HepG2 (cell line): ENCODE data around the gene RUVBL1. TPM values are rescaled to one million over a fixed set of nuclear protein-coding genes. Genes with fewer than 3 reads are reported as not detected.

ENCODE experiments used
- ATF3 ChIP-seq: sonication (generic); formaldehyde crosslinking; IDR thresholded peaks from 2 replicates; pipeline ENCODE4 v1.4.0; 2020; ENCODE audit warnings: missing genetic modification reagents
- ATF4 ChIP-seq, 2 experiments: fragments of 450-650 bp in 1 of 2; sonication (generic) in 1 of 2; formaldehyde crosslinking; IDR thresholded peaks; 2 replicates each; pipeline versions ENCODE4 v1.5.0 to v1.8.0; 2020 to 2022; ENCODE audit warnings: mild to moderate bottlenecking in 1 of 2, missing genetic modification reagents in 1 of 2
- CBX1 ChIP-seq: IDR thresholded peaks from one replicate; pipeline ENCODE4 v1.6.1; 2016; ENCODE audit warnings: antibody characterized with exemption, low read depth
- CREB1 ChIP-seq, 2 experiments: fragments of 450-650 bp in 1 of 2; IDR thresholded peaks; 2 replicates each; pipeline ENCODE4 v1.6.1; 2016 to 2017; ENCODE audit warnings: control low read depth in 1 of 2, mild to moderate bottlenecking in 1 of 2, missing compliant biosample characterization in 1 of 2, missing genetic modification characterization in 1 of 2
- FOSL2 ChIP-seq: sonication (generic); formaldehyde crosslinking; IDR thresholded peaks from 2 replicates; pipeline ENCODE4 v1.4.0; 2020; ENCODE audit warnings: missing genetic modification reagents
- GPN1 ChIP-seq: sonication (generic); formaldehyde crosslinking; IDR thresholded peaks from 2 replicates; pipeline ENCODE4 v1.5.1; 2020; ENCODE audit warnings: missing genetic modification reagents, borderline replicate concordance
- HMG20B ChIP-seq: conservative IDR thresholded peaks from 2 replicates; pipeline ENCODE4 v1.6.1; 2016; ENCODE audit warnings: missing genetic modification reagents, missing compliant biosample characterization
- HMGXB4 ChIP-seq, 2 experiments: sonication (generic) in 1 of 2; formaldehyde crosslinking in 1 of 2; IDR thresholded peaks; 2 replicates each; pipeline versions ENCODE4 v1.4.0 to v1.6.1; 2018 to 2020; ENCODE audit warnings: missing genetic modification reagents in 2 of 2, borderline replicate concordance in 1 of 2, low read depth in 1 of 2, mild to moderate bottlenecking in 1 of 2, missing biosample characterization in 1 of 2
- JUN ChIP-seq: sonication (generic); formaldehyde crosslinking; IDR thresholded peaks from 2 replicates; pipeline ENCODE4 v1.4.0; 2020; ENCODE audit warnings: mild to moderate bottlenecking, missing genetic modification reagents
- NR2F2 ChIP-seq: IDR thresholded peaks from 2 replicates; pipeline ENCODE4 v1.6.1; 2012; ENCODE audit warnings: low read depth, inconsistent platforms, borderline replicate concordance
- RBAK ChIP-seq: sonication (generic); formaldehyde crosslinking; IDR thresholded peaks from 2 replicates; pipeline ENCODE4 v1.5.1; 2020; ENCODE audit warnings: mild to moderate bottlenecking, missing genetic modification reagents
- RXRA ChIP-seq: sonication (generic); formaldehyde crosslinking; IDR thresholded peaks from 2 replicates; pipeline ENCODE4 v1.5.1; 2020; ENCODE audit warnings: missing genetic modification reagents
- SMC3 ChIP-seq: IDR thresholded peaks from 2 replicates; pipeline ENCODE4 v1.6.1; 2011; ENCODE audit warnings: low read length, improper control_type of control experiment
- THAP11 ChIP-seq: IDR thresholded peaks from 2 replicates; pipeline ENCODE4 v1.6.1; 2016; ENCODE audit warnings: missing biosample characterization, missing genetic modification reagents
- TP53 ChIP-seq: sonication (generic); formaldehyde crosslinking; conservative IDR thresholded peaks from 2 replicates; pipeline ENCODE4 v1.4.0; 2020; ENCODE audit warnings: missing genetic modification reagents
- ZC3H4 ChIP-seq: sonication (generic); formaldehyde crosslinking; IDR thresholded peaks from 2 replicates; pipeline ENCODE4 v1.4.0; 2020; ENCODE audit warnings: missing genetic modification reagents, borderline replicate concordance
- ZFY ChIP-seq: sonication (generic); formaldehyde crosslinking; IDR thresholded peaks from 2 replicates; pipeline ENCODE4 v1.4.0; 2020; ENCODE audit warnings: missing genetic modification reagents
- ZNF33A ChIP-seq: sonication (generic); formaldehyde crosslinking; IDR thresholded peaks from 2 replicates; pipeline ENCODE4 v1.5.1; 2020; ENCODE audit warnings: missing genetic modification reagents, mild to moderate bottlenecking, moderate library complexity, borderline replicate concordance
- ZNF501 ChIP-seq: sonication (generic); formaldehyde crosslinking; IDR thresholded peaks from 2 replicates; pipeline ENCODE4 v1.5.1; 2020; ENCODE audit warnings: mild to moderate bottlenecking, moderate library complexity, missing genetic modification reagents
- ZNF607 ChIP-seq: sonication (generic); formaldehyde crosslinking; IDR thresholded peaks from 2 replicates; pipeline ENCODE4 v1.5.1; 2020; ENCODE audit warnings: missing genetic modification reagents, mild to moderate bottlenecking, borderline replicate concordance
- ZNF609 ChIP-seq: sonication (generic); formaldehyde crosslinking; IDR thresholded peaks from 2 replicates; pipeline ENCODE4 v1.4.0; 2020; ENCODE audit warnings: mild to moderate bottlenecking, missing genetic modification reagents, borderline replicate concordance
- ZNF747 ChIP-seq: sonication (generic); formaldehyde crosslinking; IDR thresholded peaks from 2 replicates; pipeline ENCODE4 v1.8.1; 2023; ENCODE audit warnings: missing genetic modification reagents, mild to moderate bottlenecking, borderline replicate concordance
- polyA plus RNA-seq, 8 experiments: library from polyadenylated mRNA; depleted of rRNA in 3 of 8; stranded (reverse) in 7 of 8; unstranded in 1 of 8; fragments of >200 nt; fragmentation: Illumina TruSeq in 4 of 8; extraction: Trizol in 4 of 8; gene quantifications; 2 replicates each; pipeline versions ENCODE4 v1.2.1 to v1.2.3, GENCODE V29; 2011 to 2016; ENCODE audit warnings: low read depth in 4 of 8, missing spikeins in 1 of 8, mixed read lengths in 1 of 8; ENCODE audit not compliant: insufficient read depth in 1 of 8
- total RNA-seq, 5 experiments: library from RNA; depleted of rRNA; stranded (reverse); fragments of >200 nt; fragmentation: Illumina TruSeq; extraction: Trizol; gene quantifications; 2 replicates each; pipeline ENCODE4 v1.2.3, GENCODE V29; 2016; ENCODE audit warnings: low read depth in 1 of 5

The RUVBL1 gene
- total and polyA plus RNA-seq, 2 of the 13 experiments (the other 11 are each of a cell fraction or from before 2014, with no cell fraction given): 32.7 to 86.3 TPM

GRCh38 chr3:128051837-128052594 is 71.6 kb downstream of the RUVBL1 start, which contains the start of gene SEC61A1 (continued):
- TF ChIP-seq ATF3 (CRISPR knock-in tag) (no peak), SMC3 (no peak), GPN1 (CRISPR knock-in tag) (no peak; the same call in 1 of the 2 replicates), JUN (CRISPR knock-in tag) (no peak), ATF4 (CRISPR knock-in tag; IDR thresholded peaks at IDR 0.05) (peak in 1 of 2 experiments; percentile 55; a peak in 2 of 4 replicates), ZNF501 (CRISPR knock-in tag) (peak; percentile 90), RBAK (no peak), ZNF607 (CRISPR knock-in tag) (no peak; the same call in 1 of the 2 replicates), RXRA (peak; percentile 61; the same call in 1 of the 2 replicates), ZNF747 (CRISPR knock-in tag) (peak; percentile 77; the same call in 1 of the 2 replicates), ZNF609 (CRISPR knock-in tag) (peak; percentile 20; the same call in 1 of the 2 replicates), CBX1 (peak; percentile 79), CREB1 (IDR thresholded peaks at IDR 0.05) (peak; percentile 57; the same call in 1 of the 2 replicates), CREB1 (CRISPR knock-in tag; IDR thresholded peaks at IDR 0.05) (no peak), HMG20B (CRISPR knock-in tag) (no peak), THAP11 (peak; percentile 96), NR2F2 (peak; percentile 16; the same call in 1 of the 2 replicates), ZNF33A (CRISPR knock-in tag) (no peak), FOSL2 (CRISPR knock-in tag) (0 out of 2 replicates have a peak, but pooled peaks have one; percentile 18), ZFY (CRISPR knock-in tag) (peak; percentile 91), HMGXB4 (CRISPR knock-in tag; IDR thresholded peaks at IDR 0.05; ENCODE audit: borderline replicate concordance in 1 of 2, low read depth in 1 of 2) (peak; percentile 8 to 50; a peak in 2 of 4 replicates), ZC3H4 (no peak), TP53 (CRISPR knock-in tag) (no peak)
